PC-3 (cell line): ENCODE data around the gene GPC1. TPM values are rescaled to one million over a fixed set of nuclear protein-coding genes. Genes with fewer than 3 reads are reported as not detected.

Experiments
- ATAC-seq: fragments of 200-7000 bp; cut with Tn5 transposase; 2 replicates; pipeline ENCODE4 v1.9.1; 2020; ENCODE audit warnings: mild to moderate bottlenecking, moderate library complexity
- BruUV-seq: library from RNA; stranded (reverse); fragments of 400-500 nt; replicated peaks from 2 replicates; lab custom pipeline; 2021; lab: Mats Ljungman, UMichigan
- CTCF ChIA-PET: fragments of 300-600 bp; sonication (Branson Sonifier 250); formaldehyde crosslinking; loops from one replicate; lab custom pipeline; 2022; ENCODE audit warnings: antibody characterized with exemption; lab: Charles Lee
- POLR2A ChIA-PET: fragments of 300-600 bp; sonication (Branson Sonifier 250); formaldehyde crosslinking; loops from one replicate; lab custom pipeline; 2022; ENCODE audit warnings: antibody characterized with exemption; ENCODE audit not compliant: unreplicated experiment; lab: Charles Lee
- DNase-seq: peaks from one replicate; pipeline ENCODE4 v3.0.0-alpha.2; 2015
- H2AFZ ChIP-seq: fragments of 300-600 bp; sonication (generic); 2 replicates; pipeline ENCODE4 v1.6.0; 2016; ENCODE audit warnings: antibody characterized with exemption, low read length
- H3F3A ChIP-seq: fragments of 300-600 bp; sonication (generic); one replicate; pipeline ENCODE4 v1.6.0; 2017; ENCODE audit warnings: antibody characterized with exemption, low read length, control low read depth, mild to moderate bottlenecking; ENCODE audit not compliant: unreplicated experiment
- H3K27ac ChIP-seq: fragments of 300-600 bp; sonication (generic); 2 replicates; pipeline ENCODE4 v1.5.1; 2016; ENCODE audit warnings: mild to moderate bottlenecking, low read length
- H3K27me3 ChIP-seq: fragments of 300-600 bp; sonication (generic); 2 replicates; pipeline ENCODE4 v1.6.1; 2016; ENCODE audit warnings: low read length, mixed read lengths
- H3K36me3 ChIP-seq: fragments of 300-600 bp; sonication (generic); 2 replicates; pipeline ENCODE4 v1.6.1; 2016; ENCODE audit warnings: low read depth, mixed run types, low read length, mixed read lengths
- H3K4me1 ChIP-seq: fragments of 300-600 bp; sonication (generic); 2 replicates; pipeline ENCODE4 v1.5.1; 2016; ENCODE audit warnings: low read length; ENCODE audit not compliant: insufficient read depth
- H3K4me2 ChIP-seq: fragments of 300-600 bp; sonication (generic); 2 replicates; pipeline ENCODE4 v1.6.0; 2016; ENCODE audit warnings: low read length
- H3K4me3 ChIP-seq: fragments of 300-600 bp; sonication (generic); 2 replicates; pipeline ENCODE4 v1.5.1; 2016; ENCODE audit warnings: mild to moderate bottlenecking, low read length, mixed read lengths
- H3K79me2 ChIP-seq: fragments of 300-600 bp; sonication (generic); 2 replicates; pipeline ENCODE4 v1.6.1; 2017; ENCODE audit warnings: low read length, mixed read lengths
- H3K9ac ChIP-seq: fragments of 300-600 bp; sonication (generic); 2 replicates; pipeline ENCODE4 v1.6.0; 2016; ENCODE audit warnings: mild to moderate bottlenecking, low read length
- H3K9me2 ChIP-seq: fragments of 300-600 bp; sonication (generic); replicated peaks from 2 replicates; pipeline ENCODE4 v1.6.1; 2016; ENCODE audit warnings: mixed run types, low read length, mixed read lengths
- H3K9me3 ChIP-seq: fragments of 300-600 bp; sonication (generic); 2 replicates; pipeline ENCODE4 v1.6.1; 2016; ENCODE audit warnings: low read length, mixed read lengths
- H4K20me1 ChIP-seq: fragments of 300-600 bp; sonication (generic); 2 replicates; pipeline ENCODE4 v1.6.1; 2016; ENCODE audit warnings: low read length, mixed read lengths
- EZH2 ChIP-seq: fragments of 300-600 bp; sonication (generic); IDR thresholded peaks from one replicate; pipeline ENCODE4 v1.6.1; 2017; ENCODE audit warnings: antibody characterized with exemption, mild to moderate bottlenecking, low read length; ENCODE audit not compliant: unreplicated experiment
- EZH2phosphoT487 ChIP-seq: fragments of 300-600 bp; sonication (generic); IDR thresholded peaks from 2 replicates; pipeline ENCODE4 v1.6.1; 2018; ENCODE audit warnings: mild to moderate bottlenecking, antibody characterized with exemption, low read length, borderline replicate concordance
- intact Hi-C: fragments of 100-400 bp; cut with micrococcal nuclease; formaldehyde crosslinking; loops from 2 replicates; pipeline ENCODE4 v1.9.0; 2023
- total RNA-seq: library from RNA; depleted of rRNA; stranded (reverse); fragments of >200 nt; gene quantifications from 2 replicates; pipeline ENCODE4 v1.2.3, GENCODE V29; 2014
- TF ChIP-seq, protein P1 (sequence below): fragments of 300-600 bp; sonication (generic); conservative IDR thresholded peaks from 2 replicates; pipeline ENCODE4 v1.5.1; 2017; ENCODE audit warnings: antibody characterized with exemption, low read depth, mild to moderate bottlenecking, low read length

The GPC1 gene
- total RNA-seq, 1 experiment from 2014 or later: 37.1 TPM

DNA sequence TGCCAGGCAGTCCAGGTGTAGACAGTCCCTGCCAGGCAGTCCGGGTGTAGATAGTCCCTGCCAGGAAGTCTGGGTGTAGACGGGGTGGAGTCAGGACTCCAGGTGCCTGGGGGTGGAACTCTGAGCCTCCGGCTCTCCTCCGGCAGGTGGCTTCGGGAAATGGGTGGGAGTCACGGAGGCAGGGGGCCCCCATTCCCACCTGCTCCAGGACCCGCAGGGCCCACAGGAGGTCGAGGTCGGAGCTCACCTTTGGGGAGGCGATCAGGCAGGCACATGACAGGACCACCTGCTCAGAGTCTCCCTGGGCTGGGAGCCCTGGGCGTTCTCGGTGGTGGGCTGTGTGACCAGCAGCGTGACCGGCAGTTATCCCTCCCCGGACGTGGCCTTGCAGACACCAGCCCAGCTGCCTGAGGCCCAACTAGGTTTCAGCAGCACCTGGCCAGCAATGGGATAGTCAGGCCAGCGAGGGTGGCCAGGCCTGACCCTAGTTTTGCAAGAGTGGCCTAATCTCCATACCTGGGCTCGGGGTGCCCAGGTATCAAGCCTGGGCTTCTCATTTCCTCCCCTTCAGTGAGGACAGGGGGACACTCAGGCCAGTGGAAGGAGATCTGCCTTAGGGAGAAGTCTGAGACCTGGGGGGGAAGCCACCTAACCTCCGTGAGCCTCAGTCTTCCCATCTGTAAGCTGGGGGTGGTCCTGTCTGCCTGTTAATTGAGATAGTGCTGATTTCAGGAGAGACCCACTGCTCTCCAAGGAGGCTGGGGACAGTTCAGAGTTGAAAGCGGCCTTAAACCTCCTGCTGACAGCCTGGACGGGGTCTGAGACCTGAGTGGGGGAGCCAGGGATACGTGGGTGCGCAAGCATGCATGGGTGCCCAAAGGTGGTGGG lies 13.2 kb downstream of the GPC1 start:
- ChIA-PET CTCF (no interaction called here), POLR2A (no interaction called here)
- H3K4me3 ChIP-seq: no peak overlapping the region
- no peak overlapping the region for H3K9ac ChIP-seq
- no peaks in the 10 kb centered on the region for H3K27me3 ChIP-seq
- BruUV-seq: no TSS peak
- no peaks in the 10 kb centered on the region for H3K9me3 ChIP-seq
- TF ChIP-seq EZH2 (no peak), EZH2phosphoT487 (no peak)
- TF ChIP-seq, protein P1, sequence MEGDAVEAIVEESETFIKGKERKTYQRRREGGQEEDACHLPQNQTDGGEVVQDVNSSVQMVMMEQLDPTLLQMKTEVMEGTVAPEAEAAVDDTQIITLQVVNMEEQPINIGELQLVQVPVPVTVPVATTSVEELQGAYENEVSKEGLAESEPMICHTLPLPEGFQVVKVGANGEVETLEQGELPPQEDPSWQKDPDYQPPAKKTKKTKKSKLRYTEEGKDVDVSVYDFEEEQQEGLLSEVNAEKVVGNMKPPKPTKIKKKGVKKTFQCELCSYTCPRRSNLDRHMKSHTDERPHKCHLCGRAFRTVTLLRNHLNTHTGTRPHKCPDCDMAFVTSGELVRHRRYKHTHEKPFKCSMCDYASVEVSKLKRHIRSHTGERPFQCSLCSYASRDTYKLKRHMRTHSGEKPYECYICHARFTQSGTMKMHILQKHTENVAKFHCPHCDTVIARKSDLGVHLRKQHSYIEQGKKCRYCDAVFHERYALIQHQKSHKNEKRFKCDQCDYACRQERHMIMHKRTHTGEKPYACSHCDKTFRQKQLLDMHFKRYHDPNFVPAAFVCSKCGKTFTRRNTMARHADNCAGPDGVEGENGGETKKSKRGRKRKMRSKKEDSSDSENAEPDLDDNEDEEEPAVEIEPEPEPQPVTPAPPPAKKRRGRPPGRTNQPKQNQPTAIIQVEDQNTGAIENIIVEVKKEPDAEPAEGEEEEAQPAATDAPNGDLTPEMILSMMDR: no peak
- no peak for ATAC-seq
- H3K79me2 ChIP-seq: no peaks in the 10 kb centered on the region
- intact Hi-C loops: no loop called here
- H3F3A ChIP-seq: no peaks in the 10 kb centered on the region
- H3K9me2 ChIP-seq: no peaks in the 10 kb centered on the region
- no peak for DNase-seq
- no peak overlapping the region for H3K27ac ChIP-seq
- H3K4me1 ChIP-seq: peaks cover under 1% of the 10 kb centered on the region; the same call in 1 of the 2 replicates
- no peaks in the 10 kb centered on the region for H3K36me3 ChIP-seq
- no peak overlapping the region for H3K4me2 ChIP-seq
- H2AFZ ChIP-seq: no peak overlapping the region
- H4K20me1 ChIP-seq: 0 out of 2 replicates have a peak, but pooled peaks cover 3% of the 10 kb centered on the region

DNA sequence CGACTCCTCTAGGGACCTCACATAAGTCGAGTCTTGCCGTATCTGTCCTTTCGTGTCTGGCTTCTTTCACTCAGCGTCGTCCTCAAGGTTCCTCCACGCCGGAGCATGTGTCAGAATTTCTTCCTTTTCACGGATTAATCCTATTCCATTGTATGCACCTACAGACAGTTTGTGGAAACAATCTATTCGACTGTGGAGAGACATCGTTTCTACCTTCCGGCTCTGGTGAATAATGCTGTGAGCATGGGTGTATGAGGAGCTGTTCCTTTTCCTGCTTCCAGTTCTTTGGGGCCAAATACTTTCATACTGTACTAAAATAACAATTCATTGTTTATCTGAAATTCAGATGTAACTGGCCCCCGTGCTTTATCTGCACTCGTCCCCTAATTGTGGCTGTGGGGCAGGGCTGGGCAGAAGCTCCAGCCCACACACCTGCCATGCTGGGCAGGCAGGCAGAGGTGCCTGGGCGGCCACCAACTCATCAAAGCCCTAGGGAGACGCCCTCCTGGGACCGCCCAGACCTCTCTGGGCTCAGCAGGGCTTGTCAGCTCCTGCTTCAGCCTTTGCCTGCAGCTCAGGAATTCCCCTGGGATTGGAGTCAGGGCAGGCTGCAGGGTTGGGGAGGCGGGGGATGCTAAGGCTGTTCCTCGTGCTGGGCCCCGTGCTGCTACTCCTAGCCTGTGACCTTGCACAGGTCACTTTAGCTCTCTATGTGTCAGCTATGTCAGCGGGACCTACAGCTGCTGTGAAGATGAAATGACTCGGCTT lies 14.5 kb downstream of the GPC1 start:
- Histone ChIP-seq H3K9ac (no peak overlapping the region), H2AFZ (no peak overlapping the region), H3K4me3 (no peak overlapping the region), H3F3A (no peaks in the 10 kb centered on the region), H3K4me1 (no peaks in the 10 kb centered on the region; the same call in 1 of the 2 replicates), H3K4me2 (no peak overlapping the region), H3K79me2 (no peaks in the 10 kb centered on the region), H3K9me2 (no peaks in the 10 kb centered on the region), H3K27ac (no peak overlapping the region), H4K20me1 (0 out of 2 replicates have a peak, but pooled peaks cover 3% of the 10 kb centered on the region), H3K27me3 (no peaks in the 10 kb centered on the region), H3K36me3 (no peaks in the 10 kb centered on the region), H3K9me3 (no peaks in the 10 kb centered on the region)
- CTCF ChIA-PET: interaction anchor here (0.5 to 0.8 kb wide), 2 partner anchors 143 to 217 kb away, joined by 3 to 4 read pairs; no protein-coding TSS in a partner anchor
- TF ChIP-seq, protein P1: no peak
- no peak for TF ChIP-seq EZH2
- no peak for TF ChIP-seq EZH2phosphoT487
- no peak for ATAC-seq
- DNase-seq: no peak
- intact Hi-C loops: no loop called here
- POLR2A ChIA-PET: no interaction called here
- BruUV-seq: no TSS peak
